Transverse colon (tissue), 4 donors: Measurements from ENCODE around the gene EHMT1.

ENCODE experiments used
- EP300 ChIP-seq: sonication (generic); formaldehyde crosslinking; IDR thresholded peaks from one replicate; pipeline ENCODE4 v1.6.1; 2017; ENCODE audit warnings: antibody characterized with exemption, low read depth
- POLR2A ChIP-seq: fragments of 450-650 bp; IDR thresholded peaks from one replicate; pipeline ENCODE4 v1.6.1; 2016; ENCODE audit warnings: antibody characterized with exemption, mild to moderate bottlenecking, moderate library complexity
- POLR2AphosphoS5 ChIP-seq, 3 donors: sonication (generic); formaldehyde crosslinking; IDR thresholded peaks; one replicate each; pipeline ENCODE4 v1.6.1; 2016; ENCODE audit warnings: antibody characterized with exemption in 3 of 3
- TF ChIP-seq, protein P1 (sequence below), 5 experiments: fragments of 200-600 bp in 3 of 5; fragments of 450-650 bp in 2 of 5; sonication (generic) in 3 of 5; IDR thresholded peaks; 1 replicate in 2 of 5; 2 replicates in 3 of 5; pipeline ENCODE4 v1.5.1; 2016 to 2017; ENCODE audit warnings: antibody characterized with exemption in 5 of 5, inconsistent platforms in 3 of 5, mild to moderate bottlenecking in 2 of 5, moderate library complexity in 1 of 5

DNA sequence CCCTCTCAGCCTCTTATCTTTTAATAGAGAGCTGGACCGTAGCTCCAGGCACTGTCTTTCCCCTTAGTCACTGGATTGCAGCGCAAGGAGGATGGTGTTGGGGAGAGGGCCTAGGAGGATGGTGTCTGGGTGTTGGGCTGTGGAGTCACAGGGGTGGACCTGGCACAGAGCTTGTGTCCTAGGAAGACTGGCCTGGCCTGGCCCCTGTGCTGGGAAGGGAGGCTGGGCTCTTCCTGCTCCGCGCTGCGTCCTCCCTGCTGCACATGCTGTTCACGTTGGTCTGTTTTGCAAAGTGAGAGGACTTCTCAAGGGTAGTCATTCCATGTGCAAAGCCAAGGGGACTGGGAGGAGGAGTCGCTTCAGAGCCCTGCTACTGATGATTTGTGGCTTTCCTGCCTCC lies 123.9 kb downstream of the EHMT1 start:
- TF ChIP-seq, protein P1, sequence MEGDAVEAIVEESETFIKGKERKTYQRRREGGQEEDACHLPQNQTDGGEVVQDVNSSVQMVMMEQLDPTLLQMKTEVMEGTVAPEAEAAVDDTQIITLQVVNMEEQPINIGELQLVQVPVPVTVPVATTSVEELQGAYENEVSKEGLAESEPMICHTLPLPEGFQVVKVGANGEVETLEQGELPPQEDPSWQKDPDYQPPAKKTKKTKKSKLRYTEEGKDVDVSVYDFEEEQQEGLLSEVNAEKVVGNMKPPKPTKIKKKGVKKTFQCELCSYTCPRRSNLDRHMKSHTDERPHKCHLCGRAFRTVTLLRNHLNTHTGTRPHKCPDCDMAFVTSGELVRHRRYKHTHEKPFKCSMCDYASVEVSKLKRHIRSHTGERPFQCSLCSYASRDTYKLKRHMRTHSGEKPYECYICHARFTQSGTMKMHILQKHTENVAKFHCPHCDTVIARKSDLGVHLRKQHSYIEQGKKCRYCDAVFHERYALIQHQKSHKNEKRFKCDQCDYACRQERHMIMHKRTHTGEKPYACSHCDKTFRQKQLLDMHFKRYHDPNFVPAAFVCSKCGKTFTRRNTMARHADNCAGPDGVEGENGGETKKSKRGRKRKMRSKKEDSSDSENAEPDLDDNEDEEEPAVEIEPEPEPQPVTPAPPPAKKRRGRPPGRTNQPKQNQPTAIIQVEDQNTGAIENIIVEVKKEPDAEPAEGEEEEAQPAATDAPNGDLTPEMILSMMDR (IDR thresholded peaks at IDR 0.05): no peak
- TF ChIP-seq POLR2A: no peak
- TF ChIP-seq POLR2AphosphoS5 (IDR thresholded peaks at IDR 0.05): no peak
- TF ChIP-seq EP300: no peak
